Measurements from ENCODE around the gene BCKDHA. TPM values are rescaled to one million over a fixed set of nuclear protein-coding genes. Genes with fewer than 3 reads are reported as not detected.
"Not testable (repeated sequence)": the region's sequence is repeated elsewhere in the genome, so short reads cannot be mapped to it uniquely, and the experiment has no call there.

The BCKDHA gene
- total and polyA plus RNA-seq, 8 donors = 9.3 to 34.2 (median 22.1) TPM

DNA sequence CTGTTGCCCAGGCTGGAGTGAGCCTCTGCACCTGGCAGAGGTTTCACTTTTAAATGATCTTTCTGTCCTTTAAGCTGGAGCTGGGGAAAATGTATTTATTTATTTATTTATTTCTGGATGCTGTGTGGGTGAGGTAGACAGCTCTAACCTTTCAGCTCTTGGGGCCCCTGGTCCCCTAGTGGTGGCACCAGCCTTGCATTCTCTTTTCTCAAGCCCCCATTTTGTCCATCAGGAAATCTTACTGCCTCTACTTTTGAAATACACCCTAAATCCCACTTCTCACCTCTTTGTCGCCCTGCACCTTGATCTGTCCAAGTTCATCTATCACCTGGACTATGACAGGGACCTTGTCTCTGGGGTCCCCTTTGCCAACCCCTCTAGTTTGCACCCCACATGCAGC, 31.5 kb upstream of the BCKDHA start:
- WGBS, 2 donors = 93 to 100% methylated on average over 1 of the region's 1 CpG
- H3K27ac ChIP-seq = no peak overlapping the region
- no peak for ATAC-seq
- no peak for DNase-seq
- no peaks in the 10 kb centered on the region for H3K36me3 ChIP-seq
- no peak for FAIRE-seq
- no peak overlapping the region for H3K4me3 ChIP-seq
- intact Hi-C loops (cut with DNase I) = no loop called here
- no peaks in the 10 kb centered on the region for H3K9me3 ChIP-seq
- no peaks in the 10 kb centered on the region for H3K27me3 ChIP-seq
- TF ChIP-seq, protein P1, sequence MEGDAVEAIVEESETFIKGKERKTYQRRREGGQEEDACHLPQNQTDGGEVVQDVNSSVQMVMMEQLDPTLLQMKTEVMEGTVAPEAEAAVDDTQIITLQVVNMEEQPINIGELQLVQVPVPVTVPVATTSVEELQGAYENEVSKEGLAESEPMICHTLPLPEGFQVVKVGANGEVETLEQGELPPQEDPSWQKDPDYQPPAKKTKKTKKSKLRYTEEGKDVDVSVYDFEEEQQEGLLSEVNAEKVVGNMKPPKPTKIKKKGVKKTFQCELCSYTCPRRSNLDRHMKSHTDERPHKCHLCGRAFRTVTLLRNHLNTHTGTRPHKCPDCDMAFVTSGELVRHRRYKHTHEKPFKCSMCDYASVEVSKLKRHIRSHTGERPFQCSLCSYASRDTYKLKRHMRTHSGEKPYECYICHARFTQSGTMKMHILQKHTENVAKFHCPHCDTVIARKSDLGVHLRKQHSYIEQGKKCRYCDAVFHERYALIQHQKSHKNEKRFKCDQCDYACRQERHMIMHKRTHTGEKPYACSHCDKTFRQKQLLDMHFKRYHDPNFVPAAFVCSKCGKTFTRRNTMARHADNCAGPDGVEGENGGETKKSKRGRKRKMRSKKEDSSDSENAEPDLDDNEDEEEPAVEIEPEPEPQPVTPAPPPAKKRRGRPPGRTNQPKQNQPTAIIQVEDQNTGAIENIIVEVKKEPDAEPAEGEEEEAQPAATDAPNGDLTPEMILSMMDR (IDR thresholded peaks at IDR 0.05) = no peak
- peaks cover 4 to 26% (median 20%) of the 10 kb centered on the region in 3 donors for H3K4me1 ChIP-seq

DNA sequence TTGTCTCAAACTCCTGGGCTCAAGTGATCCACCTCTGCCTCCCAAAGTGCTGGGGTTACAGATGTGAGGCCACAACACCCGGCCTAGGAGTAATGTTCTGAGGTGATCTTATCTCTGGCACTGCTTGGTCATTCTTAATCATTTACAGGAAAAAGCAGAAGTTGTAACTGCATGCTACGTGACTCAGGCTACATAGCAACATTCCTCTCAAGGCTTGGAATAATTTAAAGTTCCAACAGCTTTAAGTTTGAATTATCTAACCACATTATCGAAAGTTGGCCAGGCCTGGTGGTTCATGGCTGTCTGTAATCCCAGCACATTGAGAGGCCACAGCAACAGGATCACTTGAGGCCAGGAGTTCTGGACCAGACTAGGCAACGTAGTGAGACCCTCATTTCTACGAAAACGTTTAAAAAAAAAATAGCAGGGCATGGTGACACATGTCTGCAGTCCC, 29.7 kb upstream of the BCKDHA start:
- H3K36me3 ChIP-seq = no peaks in the 10 kb centered on the region
- ATAC-seq (peak; percentile 21 to 35 (median 30)), FAIRE-seq (no peak), DNase-seq (no peak)
- H3K4me1 ChIP-seq = peaks cover 4 to 26% (median 17%) of the 10 kb centered on the region in 3 donors
- intact Hi-C loops (cut with DNase I) = no loop called here
- H3K4me3 ChIP-seq = no peak overlapping the region
- H3K27me3 ChIP-seq = no peaks in the 10 kb centered on the region
- WGBS, 2 donors = 17 to 18% methylated on average over 6 of the region's 6 CpGs
- peak overlapping the region; percentile 46 to 87 (median 69) for H3K27ac ChIP-seq
- TF ChIP-seq, protein P1 (IDR thresholded peaks at IDR 0.05) = no peak
- H3K9me3 ChIP-seq = no peaks in the 10 kb centered on the region

DNA sequence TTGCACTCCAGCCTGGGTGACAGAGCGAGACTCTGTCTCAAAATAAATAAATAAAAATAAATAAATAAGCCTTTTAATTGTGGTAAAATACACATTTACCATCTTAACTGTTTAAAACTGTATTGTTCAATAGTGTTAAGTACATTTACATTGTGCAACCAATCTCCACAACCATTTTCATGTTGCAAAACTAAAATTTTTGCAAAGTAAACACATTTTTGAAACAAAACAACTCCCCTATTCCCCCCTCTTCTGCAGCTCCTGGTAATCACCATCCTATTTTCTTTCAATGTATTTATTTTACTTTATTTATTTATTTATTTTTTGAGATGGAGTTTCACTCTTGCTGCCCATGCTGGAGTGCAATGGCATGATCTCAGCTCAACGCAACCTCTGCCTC, 27.8 kb upstream of the BCKDHA start:
- WGBS, 2 donors = 98 to 100% methylated on average over 2 of the region's 2 CpGs
- H3K27ac ChIP-seq = no peak overlapping the region

DNA sequence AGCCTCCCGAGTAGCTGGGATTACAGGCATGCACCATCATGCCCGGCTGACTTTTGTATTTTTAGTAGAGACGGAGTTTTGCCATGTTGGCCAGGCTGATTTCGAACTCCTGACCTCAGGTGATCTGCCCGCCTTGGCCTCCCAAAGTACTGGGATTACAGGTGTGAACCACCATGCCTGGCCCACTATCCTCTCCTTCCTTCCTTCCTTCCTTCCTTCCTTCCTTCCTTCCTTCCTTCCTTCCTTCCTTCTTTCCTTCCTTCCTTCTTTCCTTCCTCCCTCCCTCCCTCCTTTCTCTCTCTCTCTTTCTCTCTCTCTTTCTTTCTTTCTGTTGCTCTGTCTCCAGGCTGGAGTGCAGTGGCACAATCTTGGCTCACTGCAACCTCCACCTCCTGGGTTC, 26.5 kb upstream of the BCKDHA start:
- 92 to 97% methylated on average over 5 of the region's 5 CpGs for WGBS, 2 donors
- H3K4me3 ChIP-seq; DNase-seq; H3K27ac ChIP-seq; H3K9me3 ChIP-seq; H3K27me3 ChIP-seq; H3K36me3 ChIP-seq; intact Hi-C loops (cut with DNase I); FAIRE-seq; ATAC-seq: not testable (repeated sequence)
- peaks cover 11 to 32% (median 24%) of the 10 kb centered on the region in 3 donors for H3K4me1 ChIP-seq

More for the DNA sequence above, 27.8 kb upstream of the BCKDHA start:
- Histone ChIP-seq H3K9me3 (no peaks in the 10 kb centered on the region), H3K36me3 (no peaks in the 10 kb centered on the region), H3K4me3 (no peak overlapping the region), H3K4me1 (peaks cover 15 to 33% (median 24%) of the 10 kb centered on the region in 3 donors), H3K27me3 (no peaks in the 10 kb centered on the region)
- ATAC-seq (no peak), FAIRE-seq (no peak), DNase-seq (no peak)
- TF ChIP-seq, protein P1 (IDR thresholded peaks at IDR 0.05) = no peak
- intact Hi-C loops (cut with DNase I) = no loop called here

DNA sequence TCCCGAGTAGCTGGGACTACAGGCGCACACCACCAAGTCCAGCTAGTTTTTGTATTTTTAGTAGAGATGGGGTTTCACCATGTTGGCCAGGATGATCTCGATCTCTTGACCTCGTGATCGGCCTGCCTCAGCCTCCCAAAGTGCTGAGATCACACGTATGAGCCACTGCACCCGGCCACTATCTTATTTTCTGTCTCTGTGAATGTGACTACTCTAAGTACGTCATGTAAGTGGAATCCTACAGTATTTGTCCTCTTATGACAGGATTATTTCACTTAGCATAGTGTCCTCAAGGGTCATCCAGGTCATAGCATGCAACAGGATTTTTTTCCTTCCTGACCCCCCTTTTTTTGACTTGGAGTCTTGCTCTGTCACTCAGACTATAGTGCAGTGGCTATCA, 26.1 kb upstream of the BCKDHA start:
- ATAC-seq = no peak
- no peaks in the 10 kb centered on the region for H3K27me3 ChIP-seq
- TF ChIP-seq, protein P1 (IDR thresholded peaks at IDR 0.05) = no peak
- H3K4me1 ChIP-seq = peaks cover 11 to 28% (median 24%) of the 10 kb centered on the region in 3 donors
- H3K4me3 ChIP-seq = no peak overlapping the region
- no peak for DNase-seq
- no peak for FAIRE-seq
- no peaks in the 10 kb centered on the region for H3K9me3 ChIP-seq
- intact Hi-C loops (cut with DNase I) = no loop called here
- no peaks in the 10 kb centered on the region for H3K36me3 ChIP-seq
- no peak overlapping the region for H3K27ac ChIP-seq
- 91 to 98% methylated on average over 8 of the region's 8 CpGs for WGBS, 2 donors
